IMR-90 (cell line): Measurements from ENCODE around the gene CCL20. TPM values are rescaled to one million over a fixed set of nuclear protein-coding genes. Genes with fewer than 3 reads are reported as not detected.

Source experiments
- ATAC-seq: fragments of 200-7000 bp; cut with Tn5 transposase; 2 replicates; pipeline ENCODE4 v1.9.1; 2020; ENCODE audit warnings: low read depth, mild to moderate bottlenecking, moderate library complexity
- BruUV-seq: library from RNA; stranded (reverse); fragments of 400-500 nt; replicated peaks from 2 replicates; lab custom pipeline; 2021; lab: Mats Ljungman, UMichigan
- CTCF ChIA-PET: fragments of 300-600 bp; formaldehyde crosslinking; extraction: SDS; loops from one replicate; lab custom pipeline; 2021; ENCODE audit warnings: antibody characterized with exemption; lab: Yijun Ruan, JAX
- POLR2A ChIA-PET: fragments of 300-600 bp; sonication (Branson Sonifier 250); formaldehyde crosslinking; loops from one replicate; lab custom pipeline; 2022; ENCODE audit warnings: antibody characterized with exemption; ENCODE audit not compliant: unreplicated experiment; lab: Charles Lee
- DNase-seq: peaks from one replicate; pipeline ENCODE4 v3.0.0; 2013
- H2AFZ ChIP-seq: replicated peaks from 2 replicates; pipeline ENCODE3; 2013; ENCODE audit warnings: low read length, mild to moderate bottlenecking; ENCODE audit not compliant: poor library complexity
- H2AK5ac ChIP-seq: 2 replicates; pipeline ENCODE4 v1.6.1; 2013; ENCODE audit warnings: low read depth, low read length, inconsistent platforms
- H2AK9ac ChIP-seq: replicated peaks from 2 replicates; pipeline ENCODE3; 2013; ENCODE audit warnings: mild to moderate bottlenecking, low read depth, low read length, moderate library complexity; ENCODE audit not compliant: poor library complexity
- H2BK120ac ChIP-seq: 2 replicates; pipeline ENCODE4 v1.6.1; 2013; ENCODE audit warnings: low read depth, low read length, inconsistent platforms
- H2BK15ac ChIP-seq: 3 replicates; pipeline ENCODE4 v1.6.1; 2013; ENCODE audit warnings: low read depth, low read length, inconsistent platforms
- H2BK20ac ChIP-seq: 2 replicates; pipeline ENCODE4 v1.6.1; 2013; ENCODE audit warnings: low read depth, mild to moderate bottlenecking, inconsistent platforms, low read length, moderate library complexity
- H2BK5ac ChIP-seq: 2 replicates; pipeline ENCODE4 v1.6.1; 2013; ENCODE audit warnings: mild to moderate bottlenecking, low read depth, low read length, inconsistent platforms; ENCODE audit not compliant: poor library complexity, severe bottlenecking
- H3K14ac ChIP-seq: replicated peaks from 2 replicates; pipeline ENCODE4 v1.6.1; 2013; ENCODE audit warnings: low read depth, low read length, inconsistent platforms
- H3K18ac ChIP-seq: 2 replicates; pipeline ENCODE4 v1.6.1; 2013; ENCODE audit warnings: low read depth, low read length, control low read depth
- H3K23ac ChIP-seq: 2 replicates; pipeline ENCODE4 v1.6.1; 2013; ENCODE audit warnings: low read depth, low read length, inconsistent platforms
- H3K27ac ChIP-seq: 2 replicates; pipeline ENCODE4 v1.5.1; 2013; ENCODE audit warnings: mild to moderate bottlenecking, control low read depth, low read length; ENCODE audit not compliant: insufficient read depth
- H3K27me3 ChIP-seq: 2 replicates; pipeline ENCODE4 v1.6.1; 2013; ENCODE audit warnings: low read length; ENCODE audit not compliant: control insufficient read depth, insufficient read depth
- H3K36me3 ChIP-seq: 2 replicates; pipeline ENCODE4 v1.6.1; 2013; ENCODE audit warnings: low read length, mixed read lengths; ENCODE audit not compliant: control insufficient read depth, insufficient read depth
- H3K4ac ChIP-seq: 2 replicates; pipeline ENCODE4 v1.6.1; 2013; ENCODE audit warnings: low read depth, low read length, inconsistent platforms
- H3K4me1 ChIP-seq: 2 replicates; pipeline ENCODE4 v1.6.1; 2013; ENCODE audit warnings: low read length, mixed read lengths; ENCODE audit not compliant: control insufficient read depth, insufficient read depth
- H3K4me2 ChIP-seq: 2 replicates; pipeline ENCODE4 v1.6.1; 2013; ENCODE audit warnings: low read depth, mild to moderate bottlenecking, control low read depth, low read length, moderate library complexity
- H3K4me3 ChIP-seq: 2 replicates; pipeline ENCODE4 v1.5.1; 2013; ENCODE audit warnings: low read depth, mild to moderate bottlenecking, control low read depth, low read length, moderate library complexity; ENCODE audit not compliant: insufficient read depth
- H3K56ac ChIP-seq: 2 replicates; pipeline ENCODE4 v1.6.1; 2013; ENCODE audit warnings: low read length, inconsistent platforms; ENCODE audit not compliant: insufficient read depth; ENCODE audit errors: extremely low read depth
- H3K79me1 ChIP-seq, 2 experiments: 2 replicates each; pipeline ENCODE4 v1.6.1; 2013; ENCODE audit warnings: low read length in 2 of 2, inconsistent platforms in 1 of 2, low read depth in 1 of 2
- H3K9ac ChIP-seq: 2 replicates; pipeline ENCODE4 v1.6.1; 2013; ENCODE audit warnings: low read depth, low read length, control low read depth
- H3K9me1 ChIP-seq: 2 replicates; pipeline ENCODE4 v1.6.1; 2013; ENCODE audit warnings: low read length, inconsistent platforms; ENCODE audit not compliant: insufficient read depth
- H3K9me3 ChIP-seq: 2 replicates; pipeline ENCODE4 v1.6.1; 2013; ENCODE audit warnings: low read length; ENCODE audit not compliant: control insufficient read depth, insufficient read depth
- H4K20me1 ChIP-seq: 2 replicates; pipeline ENCODE4 v1.6.1; 2013; ENCODE audit warnings: low read length, inconsistent platforms; ENCODE audit not compliant: insufficient read depth
- H4K5ac ChIP-seq: 2 replicates; pipeline ENCODE4 v1.6.1; 2013; ENCODE audit warnings: mild to moderate bottlenecking, low read depth, low read length, control low read depth
- H4K8ac ChIP-seq, 2 experiments: 2 replicates each; pipeline ENCODE4 v1.6.1; 2013; ENCODE audit warnings: low read depth in 2 of 2, low read length in 2 of 2, control low read depth in 1 of 2, inconsistent platforms in 1 of 2
- H4K91ac ChIP-seq: 2 replicates; pipeline ENCODE4 v1.6.1; 2013; ENCODE audit warnings: low read depth, low read length, inconsistent platforms; ENCODE audit not compliant: insufficient read depth
- CEBPB ChIP-seq: IDR thresholded peaks from 2 replicates; pipeline ENCODE4 v1.6.1; 2012; ENCODE audit warnings: low read depth, low read length, improper control_type of control experiment
- CTCF ChIP-seq: conservative IDR thresholded peaks from 2 replicates; pipeline ENCODE4 v1.5.1; 2012; ENCODE audit warnings: mild to moderate bottlenecking, low read depth, low read length, improper control_type of control experiment
- FOS ChIP-seq: fragments of 150-350 bp; IDR thresholded peaks from 2 replicates; pipeline ENCODE4 v1.6.1; 2016; ENCODE audit warnings: low read depth, low read length
- MAFK ChIP-seq: IDR thresholded peaks from 2 replicates; pipeline ENCODE4 v1.6.1; 2012; ENCODE audit warnings: low read depth, low read length, improper control_type of control experiment
- MXI1 ChIP-seq: IDR thresholded peaks from 2 replicates; pipeline ENCODE4 v1.6.1; 2012; ENCODE audit warnings: low read depth, mild to moderate bottlenecking, low read length, moderate library complexity, borderline replicate concordance
- NFE2L2 ChIP-seq: fragments of 150-350 bp; IDR thresholded peaks from 2 replicates; pipeline ENCODE4 v1.6.1; 2016; ENCODE audit warnings: low read depth, mild to moderate bottlenecking, low read length
- POLR2A ChIP-seq: IDR thresholded peaks from 2 replicates; pipeline ENCODE4 v1.6.1; 2012; ENCODE audit warnings: mild to moderate bottlenecking, low read depth, low read length
- RFX5 ChIP-seq: IDR thresholded peaks from 2 replicates; pipeline ENCODE4 v1.8.0; 2012; ENCODE audit warnings: low read depth, mild to moderate bottlenecking, low read length, moderate library complexity
- WGBS, 2 experiments: methylation state at CpG; one replicate each; pipeline versions ENCODE4 v1.1.5 to v1.1.7; 2013; ENCODE audit warnings: missing lambda C conversion rate in 2 of 2; ENCODE audit not compliant: insufficient read length in 1 of 2; ENCODE audit errors: extremely low coverage in 2 of 2; 5-methylcytosine and 5-hydroxymethylcytosine counted together
- dilution Hi-C: fragments of 300-500 bp; cut with HindIII; formaldehyde crosslinking; loops from one replicate; pipeline ENCODE4 v1.14.3; 2018; ENCODE audit warnings: low sequenced_read_pairs; ENCODE audit not compliant: unreplicated experiment
- in situ Hi-C: fragments of 300-500 bp; cut with MboI; formaldehyde crosslinking; loops from 3 replicates; pipeline ENCODE4 v1.14.3; 2019; ENCODE audit warnings: low sequenced_read_pairs, inconsistent platforms, mixed read lengths
- intact Hi-C: fragments of 100-400 bp; cut with micrococcal nuclease; formaldehyde crosslinking; loops from 2 replicates; pipeline ENCODE4 v1.10.0; 2022
- polyA plus RNA-seq, 3 experiments: library from polyadenylated mRNA; depleted of rRNA; stranded (reverse); fragments of >200 nt; gene quantifications; 2 replicates each; pipeline ENCODE4 v1.2.3, GENCODE V29; 2012; ENCODE audit warnings: low replicate concordance in 1 of 3
- total RNA-seq: library from RNA; depleted of rRNA; stranded (reverse); fragments of >200 nt; gene quantifications from 2 replicates; pipeline ENCODE4 v1.2.3, GENCODE V29; 2012

The CCL20 gene
- total and polyA plus RNA-seq, 2 of the 4 experiments (the other 2 are of a cell fraction), result not detected

DNA sequence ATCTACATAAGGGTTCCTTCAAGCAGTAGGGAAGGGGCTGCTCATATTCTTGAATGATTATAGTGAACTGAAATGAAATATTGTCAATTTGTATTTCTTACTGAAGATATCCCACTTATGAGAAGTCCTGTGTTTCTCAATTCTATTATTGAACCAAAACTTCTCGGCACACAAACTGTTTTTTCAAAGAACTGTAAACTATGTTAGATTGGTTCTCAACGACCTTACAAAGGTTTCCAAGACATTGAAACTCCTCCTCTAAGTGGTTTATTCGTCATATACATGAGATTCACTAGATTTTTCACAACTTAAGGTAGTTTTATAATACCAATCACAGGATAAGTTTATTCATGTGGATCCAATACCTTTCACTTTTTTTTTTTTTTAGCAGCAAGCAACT, 1.4 kb downstream of the CCL20 start:
- Histone ChIP-seq H3K23ac (no peak overlapping the region), H2AK9ac (no peak overlapping the region), H3K9me1 (peaks cover 14% of the 10 kb centered on the region), H4K20me1 (0 out of 2 replicates have a peak, but pooled peaks cover 4% of the 10 kb centered on the region), H3K14ac (no peak overlapping the region), H3K27me3 (no peaks in the 10 kb centered on the region), H3K56ac (no peak overlapping the region), H3K27ac (no peak overlapping the region), H2AK5ac (no peak overlapping the region), H3K4me1 (peaks cover 3% of the 10 kb centered on the region; the same call in 1 of the 2 replicates), H4K5ac (no peak overlapping the region), H4K8ac (no peak overlapping the region), H2BK20ac (no peak overlapping the region), H3K9me3 (no peaks in the 10 kb centered on the region), H3K36me3 (no peaks in the 10 kb centered on the region), H3K4me2 (no peak overlapping the region), H3K79me1 (no peaks in the 10 kb centered on the region), H3K4me3 (no peak overlapping the region), H3K18ac (no peak overlapping the region), H2BK5ac (no peak overlapping the region), H3K4ac (no peak overlapping the region), H2BK15ac (no peak overlapping the region), H2AFZ (no peak overlapping the region), H3K9ac (no peak overlapping the region), H4K91ac (no peak overlapping the region), H2BK120ac (no peak overlapping the region)
- DNase-seq, result no peak
- ChIA-PET CTCF (no interaction called here), POLR2A (no interaction called here)
- intact Hi-C loops, result loop anchor here (5.0 kb wide), 1 partner anchor 47 kb away; no protein-coding TSS in a partner anchor
- ATAC-seq, result no peak
- no CpG with 5 or more reads among the region's 3 CpGs for WGBS, 2 experiments
- BruUV-seq, result no TSS peak
- TF ChIP-seq RFX5 (no peak), MXI1 (no peak), CTCF (no peak), CEBPB (no peak), NFE2L2 (no peak), FOS (no peak), POLR2A (no peak), MAFK (no peak)
- in situ Hi-C loops, result no loop called here
- dilution Hi-C loops, result no loop called here
